ENCODE data around the gene IFNG. TPM values are rescaled to one million over a fixed set of nuclear protein-coding genes. Genes with fewer than 3 reads are reported as not detected.

The IFNG gene
- total RNA-seq, 1 donor from 2014 or later: 46.3 TPM

GRCh38 chr12:68158432-68158831, 1.1 kb downstream of the IFNG start:
- H3K27me3 Mint-ChIP-seq (ENCODE audit: low read depth): no peaks in the 10 kb centered on the region
- no peak for DNase-seq (ENCODE audit: low spot score)
- H3K4me1 Mint-ChIP-seq (ENCODE audit: low read depth): peaks cover 35% of the 10 kb centered on the region
- H3K27ac Mint-ChIP-seq: no peak overlapping the region
- intact Hi-C loops (cut with micrococcal nuclease): loop anchor here (1.0 to 10.0 kb wide), 5 partner anchors 39 to 804 kb away; no protein-coding TSS in a partner anchor
- peak overlapping the region; percentile 13 for H3K4me3 Mint-ChIP-seq (ENCODE audit: low read depth)
- no peaks in the 10 kb centered on the region for H3K9me3 Mint-ChIP-seq
- peaks cover under 1% of the 10 kb centered on the region for H3K36me3 Mint-ChIP-seq (ENCODE audit: low read depth)

GRCh38 chr12:68157380-68157779, 2.2 kb downstream of the IFNG start:
- peak overlapping the region; percentile 38 for H3K4me3 Mint-ChIP-seq (ENCODE audit: low read depth)
- intact Hi-C loops (cut with micrococcal nuclease): loop anchor here (1.0 to 10.0 kb wide), 4 partner anchors 21 to 803 kb away; no protein-coding TSS in a partner anchor
- H3K27ac Mint-ChIP-seq: peak overlapping the region; percentile 36
- H3K9me3 Mint-ChIP-seq: no peaks in the 10 kb centered on the region
- no peaks in the 10 kb centered on the region for H3K27me3 Mint-ChIP-seq (ENCODE audit: low read depth)
- H3K4me1 Mint-ChIP-seq (ENCODE audit: low read depth): peaks cover 38% of the 10 kb centered on the region
- DNase-seq (ENCODE audit: low spot score): no peak
- peaks cover 4% of the 10 kb centered on the region for H3K36me3 Mint-ChIP-seq (ENCODE audit: low read depth)

GRCh38 chr12:68156636-68157035, 2.9 kb downstream of the IFNG start:
- Mint-ChIP-seq H3K9me3 (no peaks in the 10 kb centered on the region), H3K27ac (no peak overlapping the region), H3K4me3 (ENCODE audit: low read depth) (no peak overlapping the region), H3K27me3 (ENCODE audit: low read depth) (no peaks in the 10 kb centered on the region), H3K36me3 (ENCODE audit: low read depth) (peaks cover 4% of the 10 kb centered on the region), H3K4me1 (ENCODE audit: low read depth) (peaks cover 39% of the 10 kb centered on the region)
- intact Hi-C loops (cut with micrococcal nuclease): loop anchor here (1.0 to 10.0 kb wide), 4 partner anchors 20 to 802 kb away; no protein-coding TSS in a partner anchor
- DNase-seq (ENCODE audit: low spot score): no peak

GRCh38 chr12:68154779-68155178, 4.8 kb downstream of the IFNG start:
- Mint-ChIP-seq H3K4me3 (ENCODE audit: low read depth) (no peak overlapping the region), H3K27me3 (ENCODE audit: low read depth) (no peaks in the 10 kb centered on the region), H3K36me3 (ENCODE audit: low read depth) (peaks cover 4% of the 10 kb centered on the region), H3K27ac (no peak overlapping the region), H3K4me1 (ENCODE audit: low read depth) (peaks cover 40% of the 10 kb centered on the region), H3K9me3 (no peaks in the 10 kb centered on the region)
- intact Hi-C loops (cut with micrococcal nuclease): loop anchor here (5.0 to 10.0 kb wide), 2 partner anchors 48 to 800 kb away; no protein-coding TSS in a partner anchor
- DNase-seq (ENCODE audit: low spot score): no peak

- Mint-ChIP-seq H3K27ac (no peak overlapping the region), H3K9me3 (no peaks in the 10 kb centered on the region), H3K4me1 (ENCODE audit: low read depth) (peaks cover 8% of the 10 kb centered on the region), H3K27me3 (ENCODE audit: low read depth) (peaks cover 2% of the 10 kb centered on the region), H3K4me3 (ENCODE audit: low read depth) (no peak overlapping the region), H3K36me3 (ENCODE audit: low read depth) (peaks cover 3% of the 10 kb centered on the region)
- intact Hi-C loops (cut with micrococcal nuclease): no loop called here
- no peak for DNase-seq (ENCODE audit: low spot score)
Measured at GRCh38 chr12:68148261-68148951, 11.1 kb downstream of the IFNG start.

GRCh38 chr12:68140556-68140955, 19.0 kb downstream of the IFNG start:
- H3K9me3 Mint-ChIP-seq: peaks cover 3% of the 10 kb centered on the region
- peaks cover 51% of the 10 kb centered on the region for H3K4me1 Mint-ChIP-seq (ENCODE audit: low read depth)
- intact Hi-C loops (cut with micrococcal nuclease): no loop called here
- H3K36me3 Mint-ChIP-seq (ENCODE audit: low read depth): peaks cover 3% of the 10 kb centered on the region
- H3K27me3 Mint-ChIP-seq (ENCODE audit: low read depth): no peaks in the 10 kb centered on the region
- H3K27ac Mint-ChIP-seq: no peak overlapping the region
- no peak overlapping the region for H3K4me3 Mint-ChIP-seq (ENCODE audit: low read depth)
- DNase-seq (ENCODE audit: low spot score): no peak

- Mint-ChIP-seq H3K4me1 (ENCODE audit: low read depth) (peaks cover 53% of the 10 kb centered on the region), H3K4me3 (ENCODE audit: low read depth) (no peak overlapping the region), H3K9me3 (peaks cover 3% of the 10 kb centered on the region), H3K27ac (peak overlapping the region; percentile 25), H3K27me3 (ENCODE audit: low read depth) (no peaks in the 10 kb centered on the region), H3K36me3 (ENCODE audit: low read depth) (peaks cover 3% of the 10 kb centered on the region)
- DNase-seq (ENCODE audit: low spot score): no peak
- intact Hi-C loops (cut with micrococcal nuclease): no loop called here
Measured at GRCh38 chr12:68139941-68140340, 19.6 kb downstream of the IFNG start.

- Mint-ChIP-seq H3K4me1 (ENCODE audit: low read depth) (peaks cover 53% of the 10 kb centered on the region), H3K27me3 (ENCODE audit: low read depth) (no peaks in the 10 kb centered on the region), H3K9me3 (peaks cover 3% of the 10 kb centered on the region), H3K4me3 (ENCODE audit: low read depth) (no peak overlapping the region), H3K36me3 (ENCODE audit: low read depth) (peaks cover 3% of the 10 kb centered on the region), H3K27ac (no peak overlapping the region)
- intact Hi-C loops (cut with micrococcal nuclease): no loop called here
- DNase-seq (ENCODE audit: low spot score): no peak
Measured at GRCh38 chr12:68139001-68139400, 20.5 kb downstream of the IFNG start.

GRCh38 chr12:68138480-68138879, 21.1 kb downstream of the IFNG start:
- Mint-ChIP-seq H3K4me3 (ENCODE audit: low read depth) (no peak overlapping the region), H3K36me3 (ENCODE audit: low read depth) (peaks cover 7% of the 10 kb centered on the region), H3K9me3 (peaks cover 7% of the 10 kb centered on the region), H3K27ac (peak overlapping the region; percentile 26), H3K4me1 (ENCODE audit: low read depth) (peaks cover 53% of the 10 kb centered on the region), H3K27me3 (ENCODE audit: low read depth) (no peaks in the 10 kb centered on the region)
- intact Hi-C loops (cut with micrococcal nuclease): no loop called here
- no peak for DNase-seq (ENCODE audit: low spot score)

GRCh38 chr12:68137335-68137830, 22.2 kb downstream of the IFNG start:
- Mint-ChIP-seq H3K9me3 (peaks cover 9% of the 10 kb centered on the region), H3K27ac (peak overlapping the region; percentile 26), H3K4me1 (ENCODE audit: low read depth) (peaks cover 53% of the 10 kb centered on the region), H3K27me3 (ENCODE audit: low read depth) (no peaks in the 10 kb centered on the region), H3K36me3 (ENCODE audit: low read depth) (peaks cover 9% of the 10 kb centered on the region), H3K4me3 (ENCODE audit: low read depth) (no peak overlapping the region)
- intact Hi-C loops (cut with micrococcal nuclease): loop anchor here (1.0 to 2.0 kb wide), 2 partner anchors 16 to 19 kb away; no protein-coding TSS in a partner anchor
- DNase-seq (ENCODE audit: low spot score): no peak

GRCh38 chr12:68135520-68135919, 24.0 kb downstream of the IFNG start:
- no peak overlapping the region for H3K4me3 Mint-ChIP-seq (ENCODE audit: low read depth)
- no peak overlapping the region for H3K27ac Mint-ChIP-seq
- H3K9me3 Mint-ChIP-seq: peaks cover 28% of the 10 kb centered on the region
- peaks cover 46% of the 10 kb centered on the region for H3K4me1 Mint-ChIP-seq (ENCODE audit: low read depth)
- intact Hi-C loops (cut with micrococcal nuclease): no loop called here
- no peak for DNase-seq (ENCODE audit: low spot score)
- peaks cover 24% of the 10 kb centered on the region for H3K36me3 Mint-ChIP-seq (ENCODE audit: low read depth)
- H3K27me3 Mint-ChIP-seq (ENCODE audit: low read depth): no peaks in the 10 kb centered on the region

GRCh38 chr12:68131867-68132414, 27.6 kb downstream of the IFNG start:
- Mint-ChIP-seq H3K27me3 (ENCODE audit: low read depth) (no peaks in the 10 kb centered on the region), H3K27ac (no peak overlapping the region), H3K36me3 (ENCODE audit: low read depth) (peaks cover 46% of the 10 kb centered on the region), H3K9me3 (peaks cover 60% of the 10 kb centered on the region), H3K4me1 (ENCODE audit: low read depth) (peaks cover 16% of the 10 kb centered on the region), H3K4me3 (ENCODE audit: low read depth) (no peak overlapping the region)
- intact Hi-C loops (cut with micrococcal nuclease): no loop called here
- DNase-seq (ENCODE audit: low spot score): no peak

GRCh38 chr12:68129979-68130378, 29.6 kb downstream of the IFNG start:
- peaks cover 5% of the 10 kb centered on the region for H3K4me1 Mint-ChIP-seq (ENCODE audit: low read depth)
- no peak for DNase-seq (ENCODE audit: low spot score)
- peaks cover 77% of the 10 kb centered on the region for H3K9me3 Mint-ChIP-seq
- no peaks in the 10 kb centered on the region for H3K27me3 Mint-ChIP-seq (ENCODE audit: low read depth)
- H3K36me3 Mint-ChIP-seq (ENCODE audit: low read depth): peaks cover 55% of the 10 kb centered on the region
- H3K4me3 Mint-ChIP-seq (ENCODE audit: low read depth): no peak overlapping the region
- intact Hi-C loops (cut with micrococcal nuclease): no loop called here
- H3K27ac Mint-ChIP-seq: no peak overlapping the region

Data from activated T-helper 2 cell treated with anti-CD3 and anti-CD28 coated beads, Interferon-gamma antibody, Interleukin-2, Interleukin-4, amounts not matched to agents 10 μg/mL and 5 μg/mL and 100 μg/mL, durations not matched to agents 14 hours and 24 hours and 36 hours (primary cell).